ENCODE results near the gene RALB. TPM values are rescaled to one million over a fixed set of nuclear protein-coding genes. Genes with fewer than 3 reads are reported as not detected.

The RALB gene
- total and polyA plus RNA-seq, 2 of the 8 experiments (the other 6 are each of a cell fraction or from before 2014, with no cell fraction given): 12.0 to 16.6 TPM

GRCh38 chr2:120272763-120273481 lies 20.3 kb downstream of the RALB start:
- no peaks in the 10 kb centered on the region; a peak in 1 of 4 replicates for H3K79me2 ChIP-seq (ENCODE audit: control insufficient read depth in 1 of 2, insufficient read depth in 2 of 2, low read length in 2 of 2)
- H4K91ac ChIP-seq (replicated peaks; ENCODE audit: insufficient read length, low read length): no peak overlapping the region
- ChIA-PET POLR2A (ENCODE audit: partially characterized antibody) (no interaction called here), CTCF (ENCODE audit: partially characterized antibody) (no interaction called here)
- no peak overlapping the region for H3K23ac ChIP-seq (ENCODE audit: insufficient read length)
- no peak overlapping the region for H2BK20ac ChIP-seq (ENCODE audit: low read length)
- H2BK12ac ChIP-seq (ENCODE audit: low read depth, low read length): no peak overlapping the region
- no peak overlapping the region for H2AK5ac ChIP-seq (ENCODE audit: low read depth, low read length)
- no peak overlapping the region for H2BK120ac ChIP-seq (replicated peaks; ENCODE audit: low read depth, low read length)
- no peak overlapping the region for H3K4ac ChIP-seq (replicated peaks; ENCODE audit: insufficient read length, low read depth, low read length)
- no peak overlapping the region for H3K18ac ChIP-seq (ENCODE audit: extremely low read depth, low read length)
- no peak overlapping the region for H3K56ac ChIP-seq (replicated peaks; ENCODE audit: insufficient read length, low read depth, low read length)
- H3K79me1 ChIP-seq (ENCODE audit: low read depth, low read length): no peaks in the 10 kb centered on the region
- DNase-seq (ENCODE audit: low read depth in 1 of 2, low spot score in 2 of 2): no peak
- 84% methylated on average over 4 of the region's 4 CpGs; no CpG with 5 or more reads in 1 of the 2 experiments for WGBS, 2 experiments (ENCODE audit: extremely low coverage in 1 of 2, insufficient coverage in 1 of 2, insufficient read length in 1 of 2, insufficient replicate concordance in 2 of 2, low coverage in 1 of 2, low lambda C conversion rate in 2 of 2, missing lambda C conversion rate in 1 of 2)
- H3K9ac ChIP-seq (replicated peaks in 1 of 4; ENCODE audit: extremely low read depth in 1 of 4, low read depth in 3 of 4, low read length in 3 of 4): no peak overlapping the region
- FAIRE-seq: no peak
- peaks cover 0 to 8% of the 10 kb centered on the region in 2 experiments for H4K20me1 ChIP-seq (replicated peaks in 1 of 2; ENCODE audit: control insufficient read depth in 1 of 2, insufficient read depth in 2 of 2, low read length in 2 of 2)
- H2BK15ac ChIP-seq (ENCODE audit: low read length): no peak overlapping the region
- H3K9me3 ChIP-seq (ENCODE audit: insufficient read depth in 2 of 2, low read depth in 1 of 2, low read length in 1 of 2): peaks cover 0 to 4% of the 10 kb centered on the region in 2 experiments; a peak in 1 of 4 replicates
- H3K36me3 ChIP-seq (ENCODE audit: control insufficient read depth in 2 of 4, insufficient read depth in 4 of 4, low read length in 3 of 4): no peaks in the 10 kb centered on the region; a peak in 1 of 8 replicates
- no peak overlapping the region for H3K27ac ChIP-seq (ENCODE audit: low read depth, low read length)
- H3K14ac ChIP-seq (ENCODE audit: insufficient read length): no peak overlapping the region
- TF ChIP-seq SP4 (IDR thresholded peaks at IDR 0.05; ENCODE audit: low read length): no peak
- no peak overlapping the region for H3K4me2 ChIP-seq (ENCODE audit: insufficient read depth in 1 of 2, low read depth in 2 of 2, low read length in 2 of 2)
- H4K8ac ChIP-seq (ENCODE audit: extremely low read depth, insufficient read depth, low read length): no peak overlapping the region
- no peak overlapping the region for H3K4me3 ChIP-seq (ENCODE audit: extremely low read depth in 1 of 4, insufficient read depth in 2 of 4, low read depth in 3 of 4, low read length in 4 of 4)
- H3K4me1 ChIP-seq (replicated peaks in 1 of 4; ENCODE audit: control insufficient read depth in 3 of 4, insufficient read depth in 4 of 4, low read length in 3 of 4): peaks cover 2 to 7% (median 4%) of the 10 kb centered on the region in 4 experiments; a peak in 5 of 7 replicates
- H3K23me2 ChIP-seq (ENCODE audit: low read depth, low read length): peaks cover 10% of the 10 kb centered on the region
- H2AFZ ChIP-seq (ENCODE audit: low read length): no peak overlapping the region
- H4K5ac ChIP-seq (ENCODE audit: insufficient read length, low read depth, low read length): no peak overlapping the region
- no peaks in the 10 kb centered on the region for H3K27me3 ChIP-seq (replicated peaks in 1 of 4; ENCODE audit: control insufficient read depth in 3 of 4, extremely low read depth in 1 of 4, insufficient read depth in 3 of 4, low read length in 3 of 4)
- no peak overlapping the region for H2BK5ac ChIP-seq (ENCODE audit: low read depth, low read length)
